Measurements from ENCODE around the gene RFLNA.

DNA sequence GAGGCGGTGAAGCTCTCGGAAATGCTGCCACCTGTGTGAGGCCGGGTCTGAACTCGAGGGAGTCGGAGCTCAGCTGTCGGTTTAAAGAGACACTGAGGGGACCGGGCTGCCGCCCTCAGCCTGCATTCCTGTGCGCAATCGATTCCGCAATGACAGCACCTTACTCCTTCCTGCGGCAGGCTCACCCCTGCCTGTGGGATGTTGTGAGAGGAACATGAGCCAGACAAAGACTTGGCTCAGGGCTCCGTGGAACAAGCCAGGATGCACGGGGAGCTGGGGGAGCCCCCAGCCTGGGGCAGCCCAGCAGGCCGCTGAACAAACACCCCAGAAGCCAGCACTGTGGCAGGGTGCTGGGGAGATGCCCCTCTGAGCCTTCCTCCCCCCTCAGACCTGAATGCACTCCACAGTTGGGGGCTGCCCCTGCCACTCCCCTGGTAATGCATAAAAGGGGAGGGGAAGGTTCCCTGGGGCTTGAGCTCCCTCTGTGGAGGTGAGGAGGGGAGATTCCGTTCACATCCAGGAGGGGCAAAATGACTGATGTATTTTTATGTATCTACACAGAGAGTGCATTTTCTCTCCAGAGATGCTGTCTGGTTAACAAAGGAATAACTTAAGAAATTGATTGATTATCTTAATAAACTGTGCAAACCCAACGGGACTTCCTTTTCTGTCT is 20.6 kb downstream of the RFLNA start:
- TF ChIP-seq EGR1 (IDR thresholded peaks at IDR 0.05), result no peak
- TF ChIP-seq CREB1 (IDR thresholded peaks at IDR 0.05; ENCODE audit: low read depth), result no peak
- no peak for TF ChIP-seq EP300 (IDR thresholded peaks at IDR 0.05; ENCODE audit: borderline replicate concordance)
- TF ChIP-seq, protein P1, sequence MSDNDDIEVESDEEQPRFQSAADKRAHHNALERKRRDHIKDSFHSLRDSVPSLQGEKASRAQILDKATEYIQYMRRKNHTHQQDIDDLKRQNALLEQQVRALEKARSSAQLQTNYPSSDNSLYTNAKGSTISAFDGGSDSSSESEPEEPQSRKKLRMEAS (IDR thresholded peaks at IDR 0.05), result no peak
- no peak for TF ChIP-seq RAD21 (IDR thresholded peaks at IDR 0.05; ENCODE audit: low read depth)

Data from Ishikawa (cell line).